Measurements from ENCODE around the gene ZNF343.

- TF ChIP-seq CTCF (IDR thresholded peaks at IDR 0.05; ENCODE audit: low read depth, low read length) (peak; percentile 48), POLR2A (IDR thresholded peaks at IDR 0.05; ENCODE audit: extremely low read depth, insufficient read length) (no peak), MAX (IDR thresholded peaks at IDR 0.05; ENCODE audit: low read depth, low read length) (no peak), MYC (IDR thresholded peaks at IDR 0.05; ENCODE audit: low read depth, low read length) (no peak)
Measured at GRCh38 chr20:2476742-2477615, 31.7 kb downstream of the ZNF343 start.

Data from NB4 (cell line).